Cortex of kidney (tissue), 1 donor: ENCODE data around the gene HEATR5A.
"Not testable (repeated sequence)": the region's sequence is repeated elsewhere in the genome, so short reads cannot be mapped to it uniquely, and the experiment has no call there.

Source experiments
- DNase-seq: peaks from one replicate; lab custom pipeline; 2025; lab: John Stamatoyannopoulos, UW

The HEATR5A gene

DNA sequence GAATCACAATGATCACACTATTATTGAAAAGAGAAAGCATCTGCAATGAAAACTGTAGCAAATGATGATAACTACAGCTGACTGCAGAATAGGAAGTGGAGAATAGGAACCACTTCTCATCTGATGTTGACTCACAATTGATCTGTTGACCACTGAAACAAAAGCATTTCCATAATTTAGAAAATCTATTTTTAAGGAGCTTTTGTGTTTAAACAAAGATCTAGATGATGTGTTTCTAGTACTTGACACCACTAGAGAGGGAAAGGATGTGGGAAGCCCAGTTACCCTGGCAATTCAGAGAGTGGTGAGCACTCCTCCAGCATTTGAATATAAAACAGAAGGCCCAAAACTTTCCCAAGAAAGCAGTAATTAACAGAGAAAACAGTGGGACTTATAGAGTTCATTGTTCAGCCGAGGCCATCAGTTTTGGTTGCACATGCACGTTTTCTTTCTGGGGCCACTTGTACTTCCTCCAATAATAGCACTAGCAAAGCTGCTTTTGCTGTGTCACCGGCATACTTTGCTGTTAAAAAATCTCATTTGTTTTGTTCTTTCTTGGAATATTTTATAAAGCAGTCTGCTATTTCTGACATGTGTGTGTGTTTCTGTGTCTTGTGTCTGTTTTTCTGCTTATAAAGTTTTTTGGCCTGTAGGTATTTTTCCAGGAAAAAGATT lies 136.6 kb downstream of the HEATR5A start:
- DNase-seq: no peak

DNA sequence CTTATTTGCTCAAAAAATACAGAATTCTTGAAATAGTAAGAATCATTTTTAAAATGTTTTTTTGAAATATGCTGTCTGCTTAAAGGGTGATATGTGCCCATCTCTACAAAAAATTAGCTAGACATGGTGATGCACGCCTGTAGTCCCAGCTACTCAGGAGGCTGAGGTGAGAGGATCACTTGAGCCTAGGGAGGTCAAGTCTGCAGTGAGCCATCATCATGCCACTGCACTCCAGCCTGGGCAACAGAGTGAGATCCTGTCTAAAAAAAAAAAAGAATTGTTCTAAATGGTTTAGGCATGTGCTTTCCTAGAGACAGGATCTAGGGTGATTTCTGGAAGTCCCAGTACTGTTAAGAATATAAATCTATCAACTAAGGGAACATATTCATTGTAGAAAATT lies 137.2 kb downstream of the HEATR5A start:
- DNase-seq: no peak

DNA sequence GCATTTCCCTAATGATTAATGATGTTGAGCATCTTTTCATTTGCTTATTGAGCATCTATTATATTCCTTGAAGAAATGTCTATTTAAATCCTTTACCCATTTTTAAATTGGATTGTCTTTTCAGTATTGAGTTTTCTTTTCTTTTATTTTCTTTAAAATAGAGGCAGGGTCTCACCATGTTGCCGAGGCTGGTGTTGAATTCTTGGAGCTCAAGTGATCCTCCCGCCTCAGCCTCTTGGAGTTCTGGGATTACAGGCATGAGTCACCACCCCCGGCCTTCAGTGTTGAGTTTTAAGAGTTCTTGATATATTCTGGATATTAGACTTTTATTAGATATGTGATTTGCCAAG lies 139.5 kb downstream of the HEATR5A start:
- no peak for DNase-seq

DNA sequence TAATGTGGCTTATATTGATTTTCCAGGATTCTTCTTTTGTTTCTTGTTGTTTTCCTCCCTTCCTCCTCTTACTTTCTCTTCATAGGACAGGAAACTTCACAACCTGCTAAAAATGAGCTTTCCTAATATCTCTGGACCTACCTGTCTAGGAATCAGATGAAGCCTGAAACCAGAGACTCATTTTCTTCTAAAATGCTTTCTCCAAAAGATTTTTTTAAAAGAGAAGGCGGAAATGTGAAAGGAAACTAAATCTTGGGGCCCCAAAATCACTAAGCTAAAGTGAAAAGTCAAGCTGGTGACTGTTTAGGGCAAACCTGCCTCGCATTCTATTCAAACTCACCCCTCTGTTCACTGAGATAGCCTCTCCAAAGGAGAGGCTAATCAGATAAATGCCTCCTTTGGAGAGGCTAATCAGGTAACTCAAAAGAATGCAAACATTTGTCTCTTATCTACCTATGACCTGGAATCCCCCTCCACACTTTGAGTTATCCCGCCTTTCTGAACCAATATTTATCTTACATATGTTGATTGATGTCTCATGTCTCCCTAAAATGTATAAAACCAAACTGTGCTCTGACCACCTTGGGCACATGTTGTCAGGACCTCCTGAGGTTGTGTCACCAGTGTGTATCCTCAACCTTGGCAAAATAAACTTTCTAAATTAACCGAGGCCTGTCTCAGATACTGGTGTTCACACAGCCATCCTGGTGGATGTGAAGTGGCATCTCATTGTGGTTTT lies 140.0 kb downstream of the HEATR5A start:
- DNase-seq: no peak

DNA sequence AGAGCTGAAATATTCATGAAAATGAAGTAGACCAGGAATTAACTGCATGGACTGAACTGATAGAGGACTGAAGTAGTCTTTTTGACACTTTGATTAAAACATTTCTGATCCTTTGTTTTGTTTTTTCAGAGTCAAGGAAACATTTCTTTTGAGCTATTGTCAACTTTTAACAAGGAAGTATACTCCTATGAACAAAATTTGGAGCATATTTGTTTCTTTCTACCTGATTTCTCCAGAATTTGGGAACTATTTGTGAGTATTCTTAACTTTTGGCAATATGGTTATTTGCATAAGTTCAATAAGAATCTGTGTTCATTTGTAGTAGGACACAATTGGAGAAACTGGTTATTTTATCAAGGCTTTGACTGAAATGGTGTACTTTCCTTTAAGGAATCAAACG lies 141.5 kb downstream of the HEATR5A start:
- DNase-seq: no peak

DNA sequence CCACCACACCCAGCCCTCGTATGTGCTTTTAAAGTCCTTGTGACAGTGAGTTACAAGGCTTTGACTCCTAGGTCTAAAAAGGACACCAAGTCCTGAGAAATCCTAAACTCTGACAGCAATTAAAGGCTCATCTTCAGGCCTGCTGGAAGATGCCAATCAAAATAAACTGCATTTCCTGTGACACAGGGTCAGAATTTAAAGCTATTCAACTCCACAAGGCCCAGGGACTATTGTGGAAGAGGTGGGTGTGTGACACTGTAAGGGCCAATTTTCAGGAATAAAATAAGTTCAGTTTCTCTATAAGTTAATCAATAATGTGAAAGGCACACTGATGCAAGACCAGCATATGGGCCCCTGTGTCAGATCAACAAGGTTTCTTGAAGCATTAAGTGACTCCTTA lies 143.3 kb downstream of the HEATR5A start:
- no peak for DNase-seq

DNA sequence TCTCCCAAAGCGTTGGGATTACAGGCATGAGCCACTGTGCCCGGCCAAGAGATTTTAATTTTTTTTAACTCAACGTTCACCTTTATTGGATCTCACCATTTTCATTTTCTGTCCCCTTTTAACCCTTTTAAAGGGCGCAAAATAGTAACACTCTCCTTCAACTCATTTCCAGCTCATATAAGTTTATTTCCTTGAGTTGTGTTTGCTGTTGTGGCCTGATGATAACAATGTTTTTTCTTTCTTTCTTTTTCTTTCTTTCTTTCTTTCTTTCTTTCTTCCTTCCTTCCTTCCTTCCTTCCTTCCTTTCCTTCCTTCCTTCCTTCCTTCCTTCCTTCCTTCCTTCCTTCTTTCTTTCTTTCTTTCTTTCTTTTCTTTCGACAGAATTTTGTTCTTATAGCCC lies 143.9 kb downstream of the HEATR5A start:
- not testable (repeated sequence) for DNase-seq

DNA sequence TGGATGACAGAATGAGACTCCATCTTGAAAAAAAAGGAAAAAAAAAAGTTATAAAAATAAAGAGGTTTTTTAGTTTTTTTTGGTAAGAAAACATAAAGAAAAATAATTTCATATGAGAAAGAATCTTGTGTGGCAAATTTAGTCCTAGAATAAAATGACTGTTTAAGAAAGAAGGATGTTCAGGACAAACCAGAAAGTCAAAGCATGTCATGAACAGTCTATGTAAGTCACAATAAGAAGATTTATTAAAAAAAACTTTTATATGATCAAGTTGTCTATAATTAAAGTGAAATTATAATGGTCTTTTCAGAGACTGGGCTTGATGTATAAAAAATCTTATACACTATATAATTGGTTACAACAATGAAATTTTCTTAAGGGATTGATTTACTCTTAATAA lies 144.6 kb downstream of the HEATR5A start:
- DNase-seq: no peak

DNA sequence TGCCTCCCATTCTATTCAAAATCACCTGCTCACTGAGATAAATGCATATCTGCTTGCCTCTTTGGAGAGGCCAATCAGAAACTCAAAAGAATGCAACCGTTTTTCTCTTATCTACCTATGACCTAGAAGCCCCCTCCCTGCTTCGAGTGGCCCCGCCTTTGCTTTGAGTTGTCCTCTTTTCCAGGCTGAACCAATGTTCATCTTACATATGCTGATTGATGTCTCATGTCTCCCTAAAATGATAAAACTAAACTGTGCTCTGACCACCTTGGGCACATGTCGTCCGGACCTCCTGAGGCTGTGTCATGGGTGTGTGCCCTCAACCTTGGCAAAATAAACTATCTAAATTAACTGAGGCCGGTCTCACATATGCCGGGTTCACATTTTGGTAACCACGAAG lies 148.7 kb downstream of the HEATR5A start:
- DNase-seq: no peak

DNA sequence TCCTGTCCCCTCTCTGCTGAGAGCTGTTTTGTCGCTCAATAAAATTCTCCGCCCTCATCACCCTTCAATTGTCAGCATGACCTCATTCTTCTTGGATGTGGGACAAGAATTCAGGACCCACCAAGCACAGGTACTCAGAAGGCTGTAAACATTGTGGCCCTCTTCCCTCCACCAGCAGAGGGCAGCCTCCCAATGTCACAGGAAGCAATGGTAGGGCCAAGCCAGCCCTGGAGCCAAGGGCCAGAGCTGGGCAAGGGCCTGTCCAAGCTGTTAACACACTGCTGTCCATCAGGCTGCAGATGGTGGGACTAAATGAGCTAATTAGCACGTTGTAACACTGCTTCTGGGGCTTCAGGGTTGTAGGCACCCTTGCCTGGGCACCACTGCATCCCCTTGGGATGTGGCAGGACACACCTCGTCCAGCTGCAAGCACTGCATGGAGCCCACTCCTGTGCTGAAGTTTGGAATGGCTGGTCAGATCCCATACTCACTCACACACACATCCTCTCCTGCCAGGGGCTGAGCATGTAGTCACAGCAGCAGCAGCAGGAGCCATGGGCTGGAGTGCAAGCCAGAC lies 150.1 kb downstream of the HEATR5A start:
- DNase-seq: no peak

DNA sequence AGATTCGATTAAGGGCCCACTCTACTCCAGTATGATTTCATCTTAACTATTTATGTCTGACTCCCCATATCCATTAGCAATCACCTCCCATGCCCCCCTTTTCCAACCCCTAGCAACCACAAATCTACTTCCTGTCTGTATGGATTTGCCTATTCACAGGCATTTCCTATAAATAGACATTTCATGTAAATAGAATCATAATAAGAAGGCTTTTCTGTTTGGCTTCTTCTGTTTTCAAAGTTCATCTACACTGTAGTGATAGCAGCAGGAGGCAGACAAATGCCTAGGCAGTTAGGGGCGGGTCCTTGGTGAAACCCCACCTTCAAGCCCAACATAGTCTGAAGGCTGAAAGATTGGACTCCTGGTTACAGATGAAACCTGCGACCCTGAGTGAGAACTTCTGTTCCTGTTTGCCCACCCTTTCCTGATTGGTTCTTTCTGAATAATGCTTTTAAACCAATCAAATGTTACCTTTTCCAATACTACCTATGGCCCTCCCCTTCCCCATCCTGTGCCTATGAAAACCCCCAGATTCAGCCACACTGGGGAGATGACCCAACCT lies 150.6 kb downstream of the HEATR5A start:
- no peak for DNase-seq

DNA sequence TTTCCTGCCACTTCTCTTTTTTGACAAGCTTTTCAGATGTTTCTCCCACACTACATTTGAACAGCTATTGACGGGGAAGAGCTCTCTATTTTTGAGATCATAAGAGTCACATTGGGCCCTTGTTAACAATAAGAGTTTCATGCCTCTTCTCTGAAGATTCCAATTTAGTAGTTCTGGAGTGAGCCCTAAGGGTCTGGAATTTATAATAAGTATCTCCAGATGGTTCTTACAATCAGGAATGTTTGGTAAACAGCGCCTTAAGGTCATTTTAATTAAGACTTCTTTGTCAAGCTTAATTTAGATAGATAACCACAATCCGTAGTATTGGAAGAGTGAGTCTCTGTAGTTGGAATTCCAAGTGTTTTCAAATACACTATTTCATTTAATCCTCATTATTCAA lies 152.1 kb downstream of the HEATR5A start:
- no peak for DNase-seq

DNA sequence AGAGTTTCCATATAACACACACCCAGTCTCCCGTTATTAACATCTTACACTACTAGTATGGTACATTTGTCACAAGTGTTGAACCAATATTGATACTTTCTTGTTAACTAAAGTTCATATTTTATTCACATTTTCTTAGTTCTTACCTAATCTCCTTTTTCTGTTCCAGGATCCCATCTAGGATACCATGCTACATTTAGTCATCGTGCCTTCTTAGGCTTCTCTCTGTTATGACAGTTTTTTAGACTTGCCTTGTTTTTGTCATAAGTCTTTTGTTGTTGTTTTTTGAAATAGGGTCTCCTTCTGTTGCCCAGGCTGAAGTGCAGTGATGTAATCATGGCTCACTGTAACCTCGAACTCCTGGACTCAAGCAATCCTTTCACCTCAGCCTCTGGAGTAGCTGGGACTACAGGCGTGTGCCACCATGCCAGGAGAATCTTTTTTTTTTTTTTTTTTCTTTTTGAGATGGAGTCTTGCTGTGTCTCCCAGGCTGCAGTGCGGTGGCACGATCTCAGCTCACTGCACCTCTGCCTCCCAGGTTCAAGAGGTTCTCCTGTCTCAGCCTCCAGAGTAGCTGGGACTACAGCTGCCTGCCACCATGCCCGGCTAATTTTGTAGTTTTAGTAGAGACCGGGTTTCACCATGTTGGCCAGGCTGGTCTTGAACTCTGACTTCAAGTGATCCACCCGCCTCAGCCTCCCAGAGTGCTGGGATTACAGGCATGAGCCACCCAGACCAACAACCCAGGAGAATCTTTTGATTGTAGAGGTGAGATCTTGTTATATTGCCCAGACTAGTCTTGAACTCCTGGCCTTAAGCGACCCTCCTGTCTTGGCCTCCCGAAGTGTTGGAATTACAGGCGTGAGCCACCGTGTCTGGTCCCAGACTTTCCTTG lies 153.7 kb downstream of the HEATR5A start:
- no peak for DNase-seq

DNA sequence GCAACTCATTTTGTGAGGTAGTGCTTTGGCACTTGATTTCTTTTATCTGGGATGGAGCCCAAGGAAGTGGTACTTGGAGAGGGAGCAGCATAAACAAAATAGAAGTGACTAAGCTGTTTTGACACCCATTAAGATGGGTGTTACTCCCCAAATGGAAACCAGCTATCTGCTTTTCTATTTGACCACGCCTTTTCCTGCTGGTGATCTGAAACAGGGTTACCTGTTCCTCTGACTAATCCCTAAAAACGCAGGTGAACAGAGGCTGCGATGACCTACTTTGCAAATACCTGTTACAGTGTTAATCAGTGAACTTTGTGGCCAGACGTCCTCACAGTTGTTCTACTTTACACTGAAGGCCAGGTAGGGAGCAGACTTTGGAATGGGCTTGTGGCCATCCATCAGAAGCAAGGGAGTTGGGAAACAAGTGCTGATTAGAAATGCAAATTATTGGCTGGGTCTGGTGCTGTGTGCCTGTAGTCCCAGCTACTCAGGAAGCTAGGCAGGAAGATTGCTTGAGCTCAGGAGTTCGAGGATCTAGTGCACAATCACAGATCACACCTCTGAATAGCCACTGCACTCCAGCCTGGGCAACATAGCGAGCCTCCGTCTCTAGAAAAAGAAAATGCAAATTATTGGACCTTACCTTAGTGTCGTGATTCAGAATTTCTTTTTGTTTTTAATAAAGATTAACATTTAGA lies 154.5 kb downstream of the HEATR5A start:
- no peak for DNase-seq

DNA sequence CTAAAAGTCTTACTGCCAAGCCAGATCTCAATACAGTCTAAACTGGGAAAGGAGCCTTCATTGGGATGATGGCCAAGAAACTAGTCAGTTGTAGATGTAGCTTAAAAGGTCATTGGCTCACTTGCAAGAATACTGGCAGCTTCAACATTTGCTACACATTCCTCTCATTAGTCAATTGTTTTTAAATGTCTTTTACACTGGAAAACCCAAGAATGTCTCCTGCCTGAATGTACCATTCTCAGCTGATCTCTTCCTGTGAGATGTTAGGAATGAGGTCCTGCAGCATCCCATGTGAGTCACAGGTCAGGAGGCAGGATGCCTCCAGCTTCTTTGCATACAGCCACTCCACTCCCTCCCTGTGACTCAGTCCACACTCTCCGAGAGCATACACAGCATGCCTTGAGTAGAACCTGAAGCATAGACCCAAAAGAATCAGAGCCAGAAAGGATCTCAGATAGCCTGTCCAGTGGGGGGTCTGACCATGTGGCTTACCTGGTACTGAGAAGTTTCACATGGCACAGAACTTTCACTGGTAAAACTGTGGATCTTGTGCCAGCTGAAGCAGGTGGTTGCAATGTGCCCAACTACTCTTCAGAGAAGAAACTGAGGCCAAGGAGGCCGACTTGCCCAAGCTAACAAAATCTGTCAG lies 156.7 kb downstream of the HEATR5A start:
- no peak for DNase-seq

DNA sequence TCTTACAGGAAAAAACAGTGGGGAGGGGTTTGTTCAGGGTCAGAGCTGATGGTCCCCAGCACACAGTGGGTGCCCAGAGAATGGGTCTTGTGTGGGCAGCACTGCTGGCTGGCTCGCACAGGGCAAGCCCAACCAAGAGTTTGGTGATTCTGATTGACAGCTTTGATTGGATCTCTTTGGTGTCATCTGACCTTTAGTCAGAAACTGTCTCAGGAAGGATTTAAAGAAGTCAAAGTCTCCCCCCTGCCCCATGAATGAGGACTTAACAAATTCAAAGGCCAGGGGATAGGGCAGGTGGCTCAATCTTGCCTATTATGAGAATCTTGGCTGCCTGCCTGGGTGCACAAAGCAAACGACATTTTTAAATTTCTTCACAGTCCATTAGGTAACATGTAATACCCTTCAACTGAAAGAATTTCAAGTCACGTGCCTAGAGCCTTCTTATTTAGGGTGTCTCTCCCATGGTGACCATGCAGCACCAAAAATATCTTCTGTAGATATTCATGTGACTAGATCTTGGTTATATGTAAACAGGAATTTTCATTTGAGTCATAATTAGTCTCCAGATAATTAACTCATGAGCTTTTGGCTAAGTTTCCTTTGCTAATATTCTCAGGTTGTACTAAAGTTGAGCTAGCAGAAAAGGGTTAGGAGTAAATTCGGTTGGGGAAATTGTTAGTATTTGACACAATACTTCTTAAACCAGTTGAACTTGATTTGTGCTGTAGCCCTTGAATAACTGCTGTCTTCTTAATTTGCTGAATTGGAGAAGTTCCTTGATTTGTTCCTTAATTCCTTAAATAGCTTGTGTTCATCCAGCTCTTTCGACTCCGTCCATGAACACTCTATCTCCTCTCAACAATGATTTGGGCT lies 158.3 kb downstream of the HEATR5A start:
- no peak for DNase-seq

DNA sequence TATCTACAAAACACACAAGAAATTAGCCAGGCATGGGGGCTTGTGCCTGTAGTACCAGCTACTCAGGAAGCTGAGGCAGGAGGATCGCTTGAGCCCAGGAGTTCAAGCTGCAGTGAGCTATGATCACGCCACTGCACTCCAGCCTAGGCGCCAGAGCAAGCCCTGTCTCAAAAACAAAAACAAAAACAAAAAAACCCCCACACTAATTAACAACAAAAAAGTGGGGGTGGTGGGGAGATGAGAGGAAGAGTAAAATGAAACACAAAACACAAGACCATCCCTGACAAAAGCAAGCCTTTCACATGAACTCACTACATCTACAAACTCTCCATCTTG lies 158.9 kb downstream of the HEATR5A start:
- DNase-seq: no peak

DNA sequence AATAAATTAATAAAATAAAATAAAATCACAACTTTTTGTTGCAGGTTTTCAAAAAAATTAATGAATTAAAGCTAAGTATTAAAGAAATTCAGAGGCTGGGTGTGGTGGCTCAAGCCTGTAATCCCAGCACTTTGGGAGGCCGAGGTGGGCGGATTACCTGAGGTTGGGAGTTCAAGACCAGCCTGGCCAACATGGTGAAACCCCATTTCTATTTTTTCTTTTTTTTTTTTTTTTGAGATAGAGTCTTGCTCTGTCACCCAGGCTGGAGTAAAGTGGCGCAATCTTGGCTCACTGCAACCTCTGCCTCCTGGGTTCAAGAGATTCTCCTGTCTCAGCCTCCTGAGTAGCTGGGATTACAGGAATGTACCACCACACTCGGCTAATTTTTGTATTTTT lies 161.3 kb downstream of the HEATR5A start:
- DNase-seq: not testable (repeated sequence)

DNA sequence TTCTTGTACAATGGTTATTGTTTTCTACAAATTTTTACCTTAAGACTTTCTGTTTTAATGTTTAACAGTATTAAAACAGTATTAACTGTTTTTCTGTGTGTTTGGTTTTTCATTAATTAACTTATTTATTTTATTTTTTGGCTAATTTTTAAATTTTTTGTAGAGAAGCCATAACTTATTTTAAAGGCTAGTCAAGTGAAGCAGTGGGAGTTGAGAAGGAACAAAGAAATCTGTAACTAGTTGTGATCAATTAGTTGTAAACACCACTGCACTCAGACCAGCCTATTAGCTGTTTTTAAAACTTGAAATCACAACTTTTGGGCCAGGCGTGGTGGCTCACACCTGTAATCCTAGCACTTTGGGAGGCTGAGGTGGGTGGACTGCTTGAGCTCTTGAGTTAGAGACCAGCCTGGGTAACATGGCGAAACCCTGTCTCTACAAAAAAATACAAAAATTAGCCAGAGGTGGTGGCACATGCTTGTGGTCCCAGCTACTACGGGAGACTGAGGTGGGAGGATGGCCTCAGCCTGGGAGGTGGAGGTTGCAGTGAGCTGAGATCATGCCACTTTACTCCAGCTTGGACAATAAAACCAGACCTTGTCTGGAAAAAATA lies 161.8 kb downstream of the HEATR5A start:
- DNase-seq: no peak
